ENCODE data around the gene CCDC78.
"Not testable (repeated sequence)": the region's sequence is repeated elsewhere in the genome, so short reads cannot be mapped to it uniquely, and the experiment has no call there.

The CCDC78 gene

GRCh38 chr16:714079-714478 lies 12.2 kb downstream of the CCDC78 start:
- DNase-seq (ENCODE audit: extremely low read depth in 1 of 2, low read depth in 1 of 2), result no peak

- not testable (repeated sequence) for DNase-seq (ENCODE audit: extremely low read depth in 1 of 2, low read depth in 1 of 2)
These were observed 13.4 kb downstream of the CCDC78 start for GRCh38 chr16:712740-713250.

- DNase-seq (ENCODE audit: extremely low read depth in 1 of 2, low read depth in 1 of 2), result no peak
These were observed 14.5 kb downstream of the CCDC78 start for GRCh38 chr16:711548-712320.

- no peak for DNase-seq (ENCODE audit: extremely low read depth in 1 of 2, low read depth in 1 of 2)
These were observed 15.2 kb downstream of the CCDC78 start for GRCh38 chr16:711084-711483.

- DNase-seq (ENCODE audit: extremely low read depth in 1 of 2, low read depth in 1 of 2), result no peak
These were observed 15.7 kb downstream of the CCDC78 start for GRCh38 chr16:710500-711075.

- DNase-seq (ENCODE audit: extremely low read depth in 1 of 2, low read depth in 1 of 2), result no peak
These were observed 16.4 kb downstream of the CCDC78 start for GRCh38 chr16:709566-710499.

GRCh38 chr16:708959-709358 lies 17.3 kb downstream of the CCDC78 start:
- no peak for DNase-seq (ENCODE audit: extremely low read depth in 1 of 2, low read depth in 1 of 2)

DNA sequence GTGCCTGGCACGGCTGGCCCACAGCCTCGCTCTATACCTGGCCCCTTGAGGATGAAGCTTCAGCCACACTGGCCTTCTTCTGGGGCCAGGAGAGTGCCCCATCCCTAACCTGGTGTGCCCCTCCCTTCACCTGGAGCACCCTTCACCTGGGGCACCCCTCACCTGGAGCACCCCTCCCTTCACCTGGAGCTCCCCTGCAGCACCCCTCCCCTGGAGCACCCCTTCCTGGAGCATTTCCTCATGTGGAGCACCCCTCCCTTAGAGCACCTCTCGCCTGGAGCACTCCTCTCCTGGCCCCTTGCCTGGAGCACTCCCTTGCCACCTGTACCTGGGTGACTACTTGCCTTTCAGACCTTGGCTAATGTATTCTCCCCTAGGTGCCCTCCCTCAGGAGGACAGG lies 18.2 kb downstream of the CCDC78 start:
- DNase-seq (ENCODE audit: extremely low read depth in 1 of 2, low read depth in 1 of 2), result no peak

DNA sequence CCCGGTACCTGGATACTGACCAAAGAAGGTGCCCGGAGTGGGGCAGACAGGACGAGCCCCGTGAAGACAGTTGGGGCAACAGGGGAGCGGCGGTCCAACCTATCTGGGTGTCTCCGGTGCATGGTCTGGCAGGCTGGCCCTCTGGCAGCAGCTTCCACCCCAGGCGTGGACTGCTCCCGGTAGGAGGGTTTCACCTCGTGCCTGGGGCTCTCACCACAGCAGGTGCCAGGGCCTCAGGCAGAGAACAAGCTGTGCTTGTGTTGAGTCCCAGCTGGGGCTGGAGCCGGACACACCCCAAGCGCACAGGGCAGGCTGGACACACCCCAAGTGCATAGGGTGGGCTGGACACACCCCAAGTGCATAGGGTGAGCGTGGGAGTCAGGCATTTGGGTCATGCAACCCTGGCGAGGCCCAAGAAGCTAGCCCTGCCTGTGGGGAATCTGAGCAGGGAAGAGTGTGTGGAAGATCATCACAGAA lies 19.1 kb downstream of the CCDC78 start:
- DNase-seq (ENCODE audit: extremely low read depth in 1 of 2, low read depth in 1 of 2), result no peak

DNA sequence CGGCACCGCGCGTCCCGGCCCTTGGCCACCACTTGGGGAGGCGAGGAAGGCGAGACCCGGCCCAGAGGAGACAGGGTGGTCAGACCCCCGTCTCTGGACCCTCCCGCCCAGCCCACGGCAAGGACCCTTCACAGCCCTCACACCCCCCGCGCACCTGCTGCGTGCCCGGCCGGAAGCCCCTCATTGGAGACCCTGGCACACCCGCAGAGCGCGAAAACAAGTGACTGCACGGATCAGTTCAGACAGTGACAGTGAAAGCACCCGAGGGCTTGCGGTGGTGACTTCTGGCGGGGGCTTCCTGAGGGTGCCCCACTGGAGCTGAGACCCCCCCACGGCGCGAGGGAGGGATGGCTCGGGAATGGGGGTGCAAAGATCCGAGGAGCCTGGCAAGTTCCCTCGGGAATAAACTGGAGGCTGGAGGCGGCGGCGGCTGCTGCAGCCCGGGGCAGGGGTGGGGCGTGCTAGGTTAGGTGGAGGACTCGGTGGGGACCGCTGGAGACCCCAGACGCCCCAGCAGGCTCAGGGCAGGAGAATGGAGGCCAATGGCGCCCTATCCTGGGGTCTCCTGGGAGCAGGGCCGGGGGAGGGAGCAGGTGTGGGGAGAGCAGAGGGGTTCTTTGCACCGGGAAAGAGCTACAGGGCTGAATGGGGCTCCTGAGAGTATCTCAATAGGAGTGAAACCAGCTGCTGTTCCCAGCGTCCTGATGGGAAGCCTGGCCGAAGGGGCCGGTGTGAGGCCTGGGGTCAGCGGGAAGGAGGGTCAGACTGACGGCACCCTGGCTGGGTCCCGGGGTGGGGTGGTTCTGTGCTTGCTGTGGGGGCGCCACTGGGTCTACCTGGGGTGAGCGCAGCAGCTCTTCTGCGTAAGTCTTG lies 19.8 kb downstream of the CCDC78 start:
- no peak for DNase-seq (ENCODE audit: extremely low read depth in 1 of 2, low read depth in 1 of 2)

DNA sequence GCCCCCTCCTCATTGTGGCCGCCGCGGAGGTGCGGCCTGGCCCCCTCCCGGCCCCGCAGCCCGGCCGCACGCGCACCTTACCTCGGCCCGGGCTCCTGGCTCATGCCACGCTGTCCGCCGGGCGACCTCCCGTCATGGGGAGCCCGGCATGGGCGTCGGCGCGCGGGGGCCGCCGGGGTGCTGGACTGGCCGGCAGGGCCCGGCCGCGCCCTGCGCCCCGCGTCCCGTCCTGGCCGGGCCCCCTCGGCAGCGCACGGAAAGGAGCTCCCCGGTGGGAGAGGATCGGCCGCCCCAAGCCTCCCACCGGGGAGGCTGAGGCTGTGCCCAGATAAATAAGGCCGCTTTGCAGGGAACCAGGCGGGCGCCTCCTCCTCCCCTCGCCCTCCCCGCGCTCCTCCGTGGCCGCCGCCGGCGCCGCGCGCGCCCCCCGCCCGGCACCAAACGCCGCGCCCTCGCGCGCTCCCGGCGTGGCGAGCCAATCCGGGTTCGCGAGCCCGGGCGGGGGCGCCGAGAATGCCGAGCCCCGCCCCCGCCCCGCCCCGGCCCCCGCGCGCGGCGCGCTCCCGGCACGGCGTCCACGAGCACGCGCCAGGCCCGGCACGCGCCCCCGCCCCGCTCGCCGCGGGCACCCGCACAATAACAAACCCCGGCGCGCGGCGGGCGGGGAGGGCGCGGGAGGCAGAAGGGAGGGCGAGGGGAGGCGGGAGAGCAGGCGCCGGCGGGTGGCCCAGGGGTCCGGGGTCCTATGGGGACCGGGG lies 20.6 kb downstream of the CCDC78 start, which contains the start of gene FBXL16:
TSS of gene FBXL16 (minus strand) at position 371 of the 758 bp plus-strand sequence. CDS start 8,396 bp downstream, outside the sequence.
- DNase-seq (ENCODE audit: extremely low read depth in 1 of 2, low read depth in 1 of 2), result no peak

GRCh38 chr16:704552-705380 lies 21.5 kb downstream of the CCDC78 start:
- DNase-seq (ENCODE audit: extremely low read depth in 1 of 2, low read depth in 1 of 2), result no peak

DNA sequence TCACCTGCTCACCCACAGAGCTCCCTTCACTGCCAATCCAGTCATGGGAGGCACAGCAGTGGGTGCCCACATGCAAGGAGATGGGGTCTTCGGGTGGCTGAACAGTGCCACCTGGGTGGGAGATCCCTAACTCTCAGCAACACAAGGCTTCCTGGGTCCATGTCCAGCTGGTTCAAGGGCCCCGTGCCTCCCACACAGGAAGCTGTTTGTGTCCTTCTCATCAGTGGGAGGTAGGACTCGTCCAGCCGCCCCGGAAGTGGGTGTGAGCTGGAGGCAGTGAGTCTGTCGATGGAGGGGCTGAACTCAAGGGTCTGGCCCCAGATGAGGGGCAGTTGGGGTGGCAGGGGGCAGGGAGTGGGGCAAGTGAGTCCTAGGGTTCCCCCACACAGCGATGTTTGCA lies 22.2 kb downstream of the CCDC78 start:
- DNase-seq (ENCODE audit: extremely low read depth in 1 of 2, low read depth in 1 of 2), result no peak

DNA sequence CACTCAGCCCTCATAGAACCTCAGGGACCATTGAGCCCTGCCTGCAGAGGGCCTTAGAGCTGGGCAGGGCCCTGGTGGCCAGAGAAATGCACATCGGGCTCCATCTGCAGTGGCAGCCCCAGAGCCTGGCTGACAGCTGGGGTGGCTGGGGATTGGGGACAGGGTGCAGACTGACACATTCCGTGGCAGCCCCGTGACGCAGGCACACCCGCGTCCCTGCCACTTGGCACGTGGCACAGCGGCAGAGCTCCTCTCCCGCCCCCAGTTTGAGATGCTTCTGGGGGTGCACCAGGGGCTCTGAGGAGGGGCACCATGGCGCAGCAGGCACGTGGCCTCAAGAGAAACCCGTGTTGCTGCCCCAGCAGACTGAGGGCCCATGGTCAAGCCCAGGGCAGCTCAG lies 22.8 kb downstream of the CCDC78 start:
- DNase-seq (ENCODE audit: extremely low read depth in 1 of 2, low read depth in 1 of 2), result no peak

DNA sequence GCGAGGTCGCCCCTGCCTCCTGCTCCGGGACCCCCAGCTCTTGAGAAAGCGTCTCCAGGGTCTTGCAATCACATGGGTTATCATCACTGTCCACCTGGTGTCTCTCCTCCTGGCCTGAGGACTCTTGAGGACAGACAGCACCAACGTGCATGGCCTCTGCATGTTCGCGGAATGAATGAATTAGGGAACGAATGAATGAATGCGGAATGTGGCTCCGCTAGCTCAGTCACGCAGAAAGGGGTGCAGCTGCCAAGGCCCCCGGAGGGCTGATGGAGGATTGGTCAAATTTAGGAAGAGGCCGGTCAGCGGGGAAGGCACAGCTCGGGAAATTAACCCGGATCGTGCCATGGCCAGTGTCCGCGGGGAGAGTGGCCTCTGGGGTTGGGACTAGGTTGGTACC lies 23.9 kb downstream of the CCDC78 start:
- DNase-seq (ENCODE audit: extremely low read depth in 1 of 2, low read depth in 1 of 2), result no peak

DNA sequence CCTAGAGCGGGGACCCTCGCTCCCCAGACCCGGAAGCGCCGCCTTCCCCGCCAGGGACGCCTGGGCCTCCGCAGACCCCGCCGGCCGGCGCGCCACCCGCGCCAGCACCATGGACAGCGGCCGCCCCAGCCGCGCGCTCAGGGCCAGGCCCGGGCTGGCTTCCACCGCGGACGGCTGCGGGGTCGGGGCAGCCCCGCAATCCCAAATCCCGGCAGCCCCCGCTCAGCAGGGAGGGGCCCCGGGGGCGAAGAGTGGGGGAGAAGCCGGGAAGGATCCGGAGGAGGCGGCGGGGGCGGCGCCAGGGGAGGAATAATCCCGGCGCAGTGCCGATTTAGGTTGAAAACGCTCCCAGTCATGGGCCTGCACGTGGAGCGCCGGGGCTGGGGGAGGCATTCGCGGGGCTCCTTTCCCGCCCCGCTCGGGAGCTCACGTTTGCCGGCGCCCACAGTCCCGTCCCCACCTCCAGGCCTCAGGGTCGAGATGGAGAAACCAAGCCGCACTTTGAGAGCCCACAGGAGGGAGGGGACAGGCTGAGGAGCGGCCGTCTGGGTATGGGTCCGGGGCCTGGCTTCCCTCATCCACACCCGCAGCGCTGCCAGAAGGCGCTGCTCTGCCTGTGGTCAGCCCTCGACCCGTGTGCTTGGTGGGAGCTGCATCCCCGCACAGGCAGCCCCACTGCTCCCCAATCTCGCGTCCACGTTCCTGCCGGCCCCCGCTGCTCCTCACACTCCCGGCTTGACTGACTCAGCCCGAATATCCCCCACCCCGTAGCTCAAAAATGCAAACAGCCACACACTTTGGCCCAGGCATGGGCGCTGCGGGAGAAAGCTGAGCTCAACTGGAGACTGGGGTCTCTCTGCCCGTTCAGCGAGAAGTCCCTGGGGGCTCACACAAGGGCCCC lies 25.3 kb downstream of the CCDC78 start:
- DNase-seq (ENCODE audit: extremely low read depth in 1 of 2, low read depth in 1 of 2), result no peak

DNA sequence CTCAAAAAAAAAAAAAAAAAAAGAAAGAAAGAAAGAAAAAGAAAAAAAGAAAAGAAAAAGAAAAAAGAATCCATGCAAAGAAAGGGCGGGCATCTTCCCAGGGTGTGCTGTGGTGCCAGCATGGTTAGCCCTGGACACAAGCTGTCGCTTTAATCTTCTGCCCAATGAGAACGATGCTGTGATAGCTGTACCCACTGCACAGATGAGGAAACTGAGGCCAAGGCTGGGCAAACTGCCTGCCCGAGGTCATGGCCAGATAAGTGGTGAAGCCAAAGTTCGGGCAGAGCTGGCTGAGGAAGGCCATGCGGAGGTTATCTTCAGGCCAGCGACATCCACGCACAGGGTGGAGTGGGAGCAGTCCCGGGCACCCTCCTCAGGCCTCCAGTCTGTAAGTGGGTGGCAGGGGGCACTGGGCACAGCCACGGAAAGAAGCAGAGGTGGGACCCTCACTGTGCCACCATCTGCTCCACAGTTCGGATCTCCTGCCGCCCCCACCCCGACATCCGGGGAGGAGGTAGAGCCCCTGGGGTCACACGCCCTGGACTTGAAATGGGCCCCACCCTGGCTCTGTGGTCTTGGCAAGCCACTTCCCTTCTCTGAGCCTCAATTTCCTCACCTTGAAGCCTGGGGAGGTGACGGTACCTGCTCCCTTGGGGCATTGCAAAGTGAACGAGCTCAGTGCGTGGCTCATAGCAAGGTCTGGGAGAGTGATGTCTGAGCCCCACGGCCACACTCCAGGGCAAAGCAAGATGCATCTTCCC lies 27.2 kb downstream of the CCDC78 start:
- DNase-seq (ENCODE audit: extremely low read depth in 1 of 2, low read depth in 1 of 2), result no peak

Data from stimulated activated CD8-positive, alpha-beta memory T cell treated with anti-CD3 and anti-CD28 coated beads, Interleukin-7, amount 100 ng/mL, for 48 hours (primary cell).